ENCODE results near the gene GM2A.
"Not testable (repeated sequence)": the region's sequence is repeated elsewhere in the genome, so short reads cannot be mapped to it uniquely, and the experiment has no call there.

GM2A gene

DNA sequence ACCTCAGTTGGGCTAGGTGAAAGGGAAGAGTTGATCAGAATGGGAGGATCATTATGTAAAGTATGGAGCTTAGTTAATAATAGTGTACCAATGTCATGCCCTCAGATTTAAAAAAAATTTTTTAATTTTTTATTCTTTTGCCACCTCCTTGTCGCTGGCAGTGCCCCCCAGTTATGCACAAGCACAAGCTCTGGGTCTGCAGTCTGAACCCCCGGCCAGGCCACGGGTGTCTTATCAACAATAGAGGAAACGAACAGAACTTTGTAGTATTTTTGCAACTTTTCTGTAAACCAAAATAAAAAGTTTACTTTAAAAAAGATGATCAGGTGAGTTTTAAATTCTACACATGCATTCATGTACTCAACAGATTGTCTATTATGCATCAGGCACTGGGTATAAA lies 1.4 kb upstream of the GM2A start:
- no peak for DNase-seq (ENCODE audit: low read depth, low spot score)

DNA sequence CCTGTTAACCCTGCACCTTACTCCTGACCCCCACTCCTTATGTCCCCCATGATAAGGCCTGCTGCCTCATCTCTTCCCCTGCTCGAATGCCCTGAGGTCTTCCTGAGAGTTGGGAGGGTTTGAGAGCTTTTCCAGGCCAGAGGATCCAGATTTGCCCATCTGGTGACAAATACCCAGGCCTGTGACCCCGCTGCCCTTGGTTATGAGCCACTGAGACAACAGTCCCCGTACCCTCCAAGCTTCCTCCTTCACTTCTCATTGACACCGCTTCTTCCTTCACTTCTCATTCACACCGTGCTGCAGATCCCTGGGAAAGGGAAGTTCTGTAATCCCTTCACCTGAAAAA lies 593 bp downstream of the GM2A start:
- DNase-seq (ENCODE audit: low read depth, low spot score) = no peak

DNA sequence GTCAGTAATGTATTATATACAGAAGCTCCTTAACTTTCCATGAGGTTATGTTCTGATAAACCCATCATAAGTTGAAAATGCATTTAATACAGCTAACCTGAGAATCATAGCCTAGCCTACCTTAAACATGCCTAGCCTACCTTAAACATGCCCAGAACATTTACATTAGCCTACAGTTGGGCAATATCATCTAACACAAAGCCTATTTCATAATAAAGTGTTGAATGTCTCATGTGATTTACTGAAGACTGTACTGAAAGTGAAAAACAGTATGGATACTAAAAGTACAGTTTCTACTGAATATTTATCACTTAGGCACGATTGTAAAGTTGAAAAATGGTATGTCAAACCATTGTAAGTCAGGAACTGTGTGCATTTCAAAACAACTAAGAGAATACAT lies 1.6 kb downstream of the GM2A start:
- DNase-seq (ENCODE audit: low read depth, low spot score) = no peak

DNA sequence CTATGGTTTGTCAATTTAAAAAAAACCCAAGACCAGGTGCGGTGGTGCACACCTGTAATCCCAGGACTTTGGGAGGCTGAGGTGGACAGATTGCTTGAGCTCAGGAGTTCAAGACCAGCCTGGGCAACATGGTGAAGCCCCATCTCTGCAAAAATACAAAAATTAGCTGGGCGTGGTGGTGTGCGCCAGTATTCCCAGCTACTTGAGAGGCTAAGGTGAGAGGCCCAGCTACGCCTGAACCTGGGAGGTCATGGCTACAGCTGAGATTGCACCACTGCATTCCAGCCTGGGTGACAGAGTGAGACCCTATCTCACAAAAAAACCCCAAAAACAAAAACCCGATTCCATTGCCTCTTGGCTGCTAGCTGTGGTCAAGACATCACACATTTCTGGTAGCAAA lies 2.0 kb downstream of the GM2A start:
- not testable (repeated sequence) for DNase-seq (ENCODE audit: low read depth, low spot score)

DNA sequence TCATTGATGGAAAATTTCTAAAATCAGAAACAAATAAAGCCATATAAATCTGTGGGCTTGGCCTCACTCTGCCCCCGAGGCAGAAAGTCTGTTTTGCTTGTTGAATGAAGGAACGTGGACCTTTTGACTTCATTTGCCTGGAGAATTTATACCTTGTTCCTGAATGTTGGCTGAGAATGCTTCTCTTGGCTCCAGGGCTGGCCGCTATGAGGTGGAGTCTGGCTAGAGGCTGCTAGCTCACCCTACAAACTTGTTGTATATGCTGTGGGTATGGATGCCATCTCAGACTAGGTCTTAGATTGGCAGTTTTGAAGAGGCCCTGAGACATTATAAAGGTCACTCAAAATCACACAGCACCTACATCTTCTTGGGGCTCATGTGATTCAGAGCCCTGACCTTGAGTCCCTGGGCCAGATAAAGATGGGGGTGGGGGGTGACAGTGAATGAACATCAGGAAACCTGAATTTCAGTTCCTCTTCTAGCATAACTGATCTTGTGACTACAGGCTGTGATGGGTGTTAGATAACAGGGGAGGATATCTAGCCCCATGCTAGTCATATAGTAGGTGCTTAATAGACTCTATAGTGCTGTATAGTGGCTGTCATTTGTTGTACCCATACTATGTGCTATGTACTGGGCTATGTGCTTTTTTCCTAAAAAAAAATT lies 2.8 kb downstream of the GM2A start:
- no peak for DNase-seq (ENCODE audit: low read depth, low spot score)

DNA sequence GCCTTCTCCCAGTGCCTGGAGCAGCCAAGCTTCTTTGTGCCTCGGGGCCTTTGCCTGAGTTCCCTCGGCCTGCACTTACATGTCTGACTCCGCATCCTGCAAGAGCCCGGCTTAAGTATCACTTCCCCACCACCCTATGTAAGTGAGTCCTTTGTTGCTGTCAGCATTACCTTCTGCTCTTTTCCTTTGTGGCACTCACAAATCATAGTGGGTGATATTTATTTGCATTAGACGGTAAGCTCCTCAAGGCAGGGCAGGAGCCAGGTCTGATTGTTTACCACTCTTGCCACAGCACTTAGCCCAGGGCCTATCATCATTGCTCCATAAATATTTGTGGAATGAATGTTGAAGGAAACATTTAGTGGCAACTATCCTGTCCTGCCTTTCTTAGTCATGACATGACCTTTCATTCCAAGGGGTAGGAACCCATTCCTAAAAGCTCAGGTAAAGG lies 4.8 kb downstream of the GM2A start:
- DNase-seq (ENCODE audit: low read depth, low spot score) = no peak

DNA sequence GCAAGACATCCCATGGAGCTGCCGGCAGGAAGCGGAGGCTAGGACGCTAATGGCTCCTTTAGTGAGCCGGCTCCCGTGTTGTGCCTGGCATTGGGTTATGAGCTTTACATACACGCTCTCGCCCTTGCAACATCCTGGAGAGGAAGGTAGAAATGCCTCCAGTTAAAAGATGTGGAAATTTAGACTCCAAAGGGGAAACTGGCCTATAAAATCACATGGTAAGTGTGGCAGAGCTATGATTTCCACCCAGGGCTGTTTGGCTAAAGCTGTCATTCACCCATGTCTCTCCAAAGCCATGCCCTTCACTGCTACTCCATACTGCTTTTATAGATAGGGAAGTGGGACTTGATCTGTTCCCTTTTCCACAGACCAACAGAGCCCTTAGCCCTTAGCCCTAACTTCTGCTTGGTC lies 5.2 kb downstream of the GM2A start:
- DNase-seq (ENCODE audit: low read depth, low spot score) = no peak

DNA sequence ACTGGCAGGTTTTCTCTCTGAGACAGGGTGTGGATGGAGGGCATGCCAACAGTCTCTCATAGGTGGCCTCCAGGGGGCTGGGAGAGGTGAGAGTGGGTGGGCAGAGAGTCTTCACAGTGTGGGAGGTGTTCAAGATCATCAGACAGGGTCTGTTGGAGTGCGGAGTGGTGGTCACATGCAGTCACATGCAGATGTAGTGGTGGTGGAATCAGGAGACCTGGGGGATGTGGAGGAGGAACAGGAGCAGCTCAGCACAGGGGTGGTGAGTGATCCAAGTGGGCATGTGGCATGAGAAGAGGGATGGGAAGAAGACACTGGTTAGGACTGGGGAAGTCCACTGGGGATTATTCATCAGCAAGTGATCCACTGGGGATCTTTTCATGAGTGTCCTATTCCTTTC lies 5.8 kb downstream of the GM2A start:
- DNase-seq (ENCODE audit: low read depth, low spot score) = no peak

DNA sequence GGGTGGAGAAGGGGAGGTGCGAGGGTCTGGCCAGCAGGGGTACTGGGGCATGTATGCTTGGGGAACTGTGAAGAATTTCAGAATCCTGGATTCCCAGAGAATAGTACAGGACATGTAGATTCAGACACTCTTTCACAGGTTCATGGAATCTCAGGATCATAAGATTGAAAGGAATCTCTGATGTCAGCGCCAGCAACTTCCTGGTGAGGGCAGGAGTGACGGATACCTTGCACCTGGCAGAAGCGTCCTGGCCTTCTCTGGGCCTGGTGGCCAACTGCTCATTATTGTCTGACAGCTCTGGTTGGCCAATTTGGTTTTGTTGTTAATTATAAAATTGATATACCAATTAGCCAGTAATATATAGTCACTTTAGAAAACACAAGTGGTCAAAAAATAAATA lies 6.9 kb downstream of the GM2A start:
- DNase-seq (ENCODE audit: low read depth, low spot score) = no peak

DNA sequence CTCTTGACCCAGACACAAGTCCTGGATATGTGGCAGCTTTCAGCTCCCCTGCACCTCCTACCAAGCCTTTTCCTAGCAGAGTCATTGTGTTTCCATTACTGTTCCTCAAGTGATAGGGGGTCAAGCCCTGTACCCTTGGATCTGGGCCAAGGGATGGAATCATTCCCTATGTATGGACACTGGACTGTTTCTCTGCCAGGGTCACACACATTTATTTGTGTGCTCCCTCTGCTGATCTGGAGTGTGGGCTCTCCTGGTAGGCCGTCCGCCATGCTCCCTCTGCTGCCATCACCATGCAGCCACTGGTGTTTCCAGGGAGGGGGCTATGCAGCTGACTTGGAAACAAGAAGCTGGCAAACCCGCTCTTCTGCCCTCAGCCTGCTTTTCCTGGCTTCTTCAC lies 9.5 kb downstream of the GM2A start:
- DNase-seq (ENCODE audit: low read depth, low spot score) = no peak

DNA sequence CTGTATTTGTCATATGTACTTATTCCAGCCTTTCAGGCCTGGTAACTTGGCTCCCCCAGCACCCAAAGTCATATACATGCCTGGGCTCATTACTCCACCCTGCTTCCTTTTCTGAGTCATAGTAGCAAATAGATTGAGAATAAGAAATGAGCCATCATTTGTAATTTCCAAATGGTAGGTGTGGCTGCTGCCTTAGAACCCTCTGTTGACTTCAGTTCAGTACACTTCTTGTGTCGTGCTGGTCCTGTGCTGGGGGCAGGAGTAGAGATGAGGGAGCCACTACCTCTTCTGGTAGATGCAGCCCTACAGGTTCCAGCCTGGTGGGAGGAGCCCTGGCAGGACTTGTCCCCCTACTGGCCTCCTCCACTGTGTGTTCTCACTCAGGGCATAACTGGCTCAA lies 11.1 kb downstream of the GM2A start:
- no peak for DNase-seq (ENCODE audit: low read depth, low spot score)

DNA sequence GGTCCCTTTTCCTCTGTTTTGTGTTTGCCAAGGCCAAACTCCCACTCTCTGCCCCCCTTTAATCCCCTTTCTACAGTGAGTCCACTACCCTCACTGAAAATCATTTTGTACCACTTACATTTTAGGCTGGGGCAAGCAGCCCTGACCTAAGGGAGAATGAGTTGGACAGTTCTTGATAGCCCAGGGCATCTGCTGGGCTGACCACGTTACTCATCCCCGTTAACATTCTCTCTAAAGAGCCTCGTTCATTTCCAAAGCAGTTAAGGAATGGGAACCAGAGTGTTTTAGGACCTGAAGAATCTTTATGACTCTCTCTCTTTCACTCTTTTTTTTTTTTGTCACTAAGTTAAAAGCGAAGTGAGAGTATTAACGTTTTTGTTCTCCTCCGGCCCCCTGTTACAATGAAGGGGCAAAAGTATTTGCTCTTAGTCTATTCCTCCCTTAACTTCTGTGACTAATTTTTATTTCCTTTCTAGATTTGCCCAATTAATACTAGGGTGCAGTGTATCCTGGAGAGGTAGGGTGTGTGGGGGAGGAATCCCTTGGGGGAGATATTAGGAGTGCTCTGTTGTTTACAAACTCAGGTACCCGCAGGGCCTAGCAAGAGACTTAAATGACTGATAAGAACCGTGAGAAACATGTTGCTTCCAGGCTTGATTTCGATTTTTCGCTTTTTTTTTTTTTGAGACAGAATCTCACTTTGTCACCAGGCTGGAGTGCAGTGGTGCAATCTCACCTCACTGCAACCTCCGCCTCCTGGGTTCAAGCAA lies 14.7 kb downstream of the GM2A start:
- DNase-seq (ENCODE audit: low read depth, low spot score) = no peak

DNA sequence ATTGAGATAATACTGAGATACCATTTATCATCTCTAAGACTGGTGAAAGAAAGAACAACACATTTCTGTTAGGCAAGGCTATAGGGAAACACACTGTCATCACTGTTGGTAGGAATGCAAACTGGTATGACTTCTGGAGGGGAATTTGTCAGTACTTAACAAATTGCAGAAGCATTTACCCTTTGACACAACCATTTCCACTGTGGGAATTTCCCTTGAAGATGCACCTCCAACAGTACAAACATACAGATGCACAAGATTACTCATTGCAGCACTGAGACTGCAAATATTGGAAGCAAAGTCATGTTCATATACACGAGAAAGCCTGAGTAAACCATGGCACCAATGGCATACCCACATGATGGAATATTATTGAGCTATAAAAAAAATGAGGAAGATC lies 17.6 kb downstream of the GM2A start:
- DNase-seq (ENCODE audit: low read depth, low spot score) = no peak

DNA sequence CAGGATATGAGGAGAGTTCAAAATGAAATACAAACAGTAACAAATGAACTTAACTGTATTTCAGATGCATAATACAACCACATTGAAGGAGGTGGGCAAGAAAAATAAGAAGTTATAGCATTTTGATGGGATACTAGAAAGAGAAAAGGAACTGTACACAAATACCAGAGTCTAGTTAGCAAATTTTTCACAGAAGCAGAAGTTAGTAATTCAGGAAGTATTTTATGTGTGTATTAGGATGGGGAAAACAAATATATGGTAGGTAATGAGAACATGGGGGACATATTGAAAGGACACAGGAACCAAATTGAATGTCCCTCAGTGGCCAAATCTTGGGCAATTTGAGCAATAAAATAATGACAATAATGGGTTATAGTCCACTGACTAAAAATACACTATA lies 18.4 kb downstream of the GM2A start:
- DNase-seq (ENCODE audit: low read depth, low spot score) = no peak

DNA sequence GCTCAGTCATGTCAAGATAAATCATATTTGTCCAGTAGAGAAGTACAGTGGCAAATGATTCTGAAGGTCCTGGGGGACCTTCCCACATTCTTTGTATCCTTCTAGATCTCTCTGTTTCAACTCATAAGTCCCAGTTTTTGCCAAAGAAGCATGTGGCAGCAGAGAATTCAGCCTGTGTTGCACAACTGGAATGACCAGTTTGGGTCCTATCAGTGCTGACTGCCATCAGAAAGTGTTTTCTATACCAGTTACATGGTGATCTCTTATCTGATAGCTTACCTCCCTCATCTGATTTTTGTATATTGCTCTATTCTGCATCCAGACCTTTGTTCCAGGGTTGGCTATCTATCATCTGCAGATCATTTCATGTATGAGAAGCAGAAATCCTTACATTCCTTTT lies 21.7 kb downstream of the GM2A start:
- no peak for DNase-seq (ENCODE audit: low read depth, low spot score)

DNA sequence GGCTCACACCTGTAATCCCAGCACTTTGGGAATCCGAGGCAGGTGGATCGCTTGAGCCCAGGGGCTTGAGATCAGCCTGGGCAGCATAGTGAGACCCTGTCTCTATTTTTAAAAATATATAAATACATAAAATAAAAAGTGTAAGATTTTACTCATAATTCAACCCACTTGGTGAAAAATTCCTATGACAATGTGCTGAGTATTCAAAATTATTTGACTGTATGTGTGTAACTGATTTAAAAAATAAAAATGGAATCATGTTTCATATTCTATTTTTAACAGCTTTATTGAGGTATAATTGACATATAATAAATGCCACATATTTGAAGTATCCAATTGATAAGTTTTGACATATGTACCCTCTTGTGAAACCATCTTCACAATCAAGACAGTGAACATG lies 22.8 kb downstream of the GM2A start:
- DNase-seq (ENCODE audit: low read depth, low spot score) = no peak

DNA sequence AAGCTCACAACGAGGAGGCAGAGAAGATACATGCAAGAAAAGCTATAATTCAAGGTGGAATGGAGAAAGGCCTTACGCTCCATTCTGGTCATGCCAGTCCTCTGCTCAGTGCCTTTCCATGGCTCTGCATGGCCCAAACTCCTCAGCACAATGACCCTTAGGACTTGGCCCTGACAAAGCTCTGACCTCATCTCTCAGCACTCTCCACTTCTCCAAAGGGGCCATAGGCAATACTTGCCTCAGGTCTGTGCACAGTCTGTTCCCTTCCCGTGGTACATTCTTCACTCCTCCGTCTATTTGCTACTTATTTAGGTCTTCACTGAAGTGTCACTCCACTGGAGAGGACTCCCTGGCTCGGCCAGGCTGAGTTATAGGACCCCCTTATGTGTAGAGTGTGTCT lies 25.9 kb downstream of the GM2A start:
- no peak for DNase-seq (ENCODE audit: low read depth, low spot score)

DNA sequence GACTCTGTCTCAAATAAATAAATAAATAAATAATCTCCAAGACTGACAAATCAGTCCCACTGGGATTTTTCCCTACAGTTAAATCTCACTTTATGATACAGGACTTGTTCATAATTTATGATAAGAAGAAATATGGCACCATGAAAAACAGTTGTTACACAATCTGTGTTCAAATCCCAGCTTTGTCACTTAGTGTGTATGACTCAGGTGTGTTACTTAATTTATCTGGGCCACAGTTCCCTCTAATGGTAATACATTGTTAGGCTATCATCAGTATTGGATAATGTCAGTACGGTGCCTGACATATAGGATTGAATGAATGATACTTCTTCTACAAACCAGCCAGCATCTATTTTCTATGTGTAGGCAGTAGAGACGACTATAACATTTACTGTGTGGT lies 27.5 kb downstream of the GM2A start:
- no peak for DNase-seq (ENCODE audit: low read depth, low spot score)

DNA sequence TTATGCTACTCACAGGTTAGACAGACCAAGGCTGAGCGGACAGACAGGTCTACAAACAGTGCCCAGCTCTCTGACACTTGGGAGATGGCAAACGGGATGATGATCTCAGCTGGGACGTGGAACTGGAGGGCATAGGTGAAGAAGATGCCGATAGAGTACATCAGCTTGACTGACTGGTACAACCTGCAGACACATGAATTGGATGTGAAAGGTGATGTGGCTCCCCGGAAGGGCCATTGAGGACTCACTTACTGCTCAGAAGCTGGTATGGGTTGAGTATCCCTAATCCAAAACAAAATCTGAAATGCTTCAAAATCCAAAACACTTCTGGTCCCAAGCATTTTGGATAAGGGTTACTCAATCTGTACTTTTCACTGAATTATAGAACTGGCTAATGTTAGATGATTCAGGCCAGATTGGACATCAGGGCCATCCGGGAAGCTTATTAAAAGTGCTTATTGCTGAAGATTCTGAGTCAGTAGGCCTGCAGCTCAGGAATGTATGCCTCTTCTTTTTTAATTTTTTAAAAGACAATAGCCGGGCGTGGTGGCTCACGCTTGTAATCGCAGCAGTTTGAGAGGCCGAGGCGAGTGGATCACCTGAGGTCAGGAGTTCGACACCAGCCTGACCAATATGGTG lies 28.1 kb downstream of the GM2A start:
- DNase-seq (ENCODE audit: low read depth, low spot score) = no peak

DNA sequence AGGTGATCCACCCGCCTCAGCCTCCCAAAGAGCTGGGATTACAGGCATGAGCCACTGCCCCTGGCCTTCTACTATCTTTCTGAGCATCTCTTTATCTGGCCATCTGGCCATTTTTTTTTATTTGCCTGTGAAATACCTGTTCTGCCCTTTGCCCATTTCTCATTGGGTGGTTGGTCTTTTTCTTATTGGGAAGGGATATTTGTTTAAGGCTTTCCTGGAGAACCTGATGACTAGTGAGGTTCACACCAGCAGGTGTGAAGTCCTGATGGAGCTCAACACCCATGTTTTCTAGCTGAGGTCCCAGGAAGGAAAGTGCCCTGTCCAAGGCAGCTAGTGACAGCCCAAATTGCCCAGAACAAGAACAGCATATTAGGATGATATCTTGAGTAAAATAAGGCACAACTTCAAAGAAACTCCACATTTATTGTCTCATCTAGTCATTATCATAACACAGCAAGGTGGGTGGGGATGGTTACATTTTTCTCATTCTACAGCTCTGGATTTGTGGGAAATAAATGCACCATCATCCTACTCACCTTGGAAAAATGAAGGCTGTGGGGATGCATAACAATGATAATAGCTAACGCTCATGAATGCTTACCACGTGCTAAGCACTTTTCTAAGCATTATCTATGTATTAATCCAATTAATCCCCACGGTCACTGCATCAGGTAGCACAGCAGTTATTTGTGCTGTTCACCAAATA lies 30.3 kb downstream of the GM2A start:
- DNase-seq (ENCODE audit: low read depth, low spot score) = no peak

DNA sequence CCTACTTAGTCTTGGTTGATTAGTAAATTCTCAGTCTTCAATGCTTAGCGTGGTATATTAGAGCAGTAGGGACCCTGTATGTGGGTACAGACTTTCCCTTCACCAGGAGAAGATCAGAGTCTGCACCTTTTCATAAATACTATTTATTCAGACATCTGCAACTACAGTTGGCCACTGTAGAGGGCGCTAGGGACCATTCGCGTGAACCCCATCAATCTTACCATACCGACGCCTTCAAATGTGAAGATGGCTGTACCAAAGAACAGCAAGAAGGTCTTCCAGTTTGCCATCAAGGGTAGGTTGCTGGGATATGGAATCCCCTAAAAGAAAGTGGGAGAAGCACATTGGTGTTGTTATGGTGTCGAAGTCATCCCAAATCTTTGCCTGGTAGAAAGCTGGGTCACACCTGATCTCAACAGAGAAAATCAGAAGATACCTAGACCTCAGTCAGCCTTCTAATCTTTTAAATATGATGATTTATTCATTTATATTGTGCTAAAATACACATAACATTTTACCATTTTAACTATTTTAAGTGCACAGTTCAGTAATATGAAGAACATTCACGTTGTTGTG lies 31.5 kb downstream of the GM2A start:
- no peak for DNase-seq (ENCODE audit: low read depth, low spot score)

DNA sequence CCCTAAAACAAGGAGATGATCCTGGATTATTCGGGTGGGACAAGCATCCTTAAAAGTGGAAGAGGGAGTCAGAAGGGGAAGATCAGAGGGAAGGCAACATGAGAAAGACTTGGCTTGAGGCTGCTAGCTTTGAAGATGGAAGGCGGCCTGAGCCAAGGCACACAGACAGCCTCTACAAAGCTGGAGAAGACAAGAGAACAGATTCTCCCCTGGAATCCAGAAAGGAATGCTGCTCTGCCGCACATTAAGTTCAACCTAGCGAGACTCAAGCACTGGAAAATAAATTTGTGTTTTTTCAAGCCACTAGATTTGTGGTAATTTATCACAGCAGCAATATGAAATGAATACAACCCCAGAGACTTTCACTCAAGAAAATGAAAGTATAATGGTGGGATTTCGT lies 32.7 kb downstream of the GM2A start:
- DNase-seq (ENCODE audit: low read depth, low spot score) = no peak
